ENCODE data around the gene DIP2C. TPM values are rescaled to one million over a fixed set of nuclear protein-coding genes. Genes with fewer than 3 reads are reported as not detected.
A peak's percentile ranks its signal among the peaks of the same experiment; 100 is the strongest.

Gene DIP2C
- total RNA-seq, 2 experiments from 2014 or later = 0.22 to 0.54 TPM

DNA sequence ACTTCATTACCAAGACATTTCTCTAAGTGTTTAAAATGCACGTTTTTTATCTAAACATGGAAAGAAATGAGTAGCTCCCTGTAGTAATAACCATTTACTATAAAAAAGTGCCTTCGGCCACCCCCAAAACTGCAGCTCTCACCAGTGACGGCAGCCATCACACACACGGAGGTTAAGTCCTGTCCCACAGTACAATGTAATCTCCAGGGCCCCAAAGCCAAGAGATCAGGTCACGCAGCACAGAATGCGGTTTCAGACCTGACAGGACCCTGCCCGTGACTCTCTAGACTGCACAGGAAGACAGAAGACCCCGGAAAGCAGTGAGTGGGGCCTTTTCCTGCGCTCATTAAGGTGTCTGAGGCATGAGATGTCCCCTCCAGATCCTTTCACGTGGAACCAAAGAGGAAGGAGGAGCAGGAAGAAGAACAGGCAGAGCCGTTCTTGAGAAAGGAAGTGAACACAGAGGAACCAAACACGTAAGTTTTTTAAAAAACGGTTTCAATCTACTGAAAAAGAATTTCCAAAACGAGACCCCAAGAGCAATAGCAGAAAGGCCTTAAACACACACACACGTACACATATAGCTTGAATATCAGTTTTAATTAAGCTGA is 428.5 kb downstream of the DIP2C start:
- H3K4me3 Mint-ChIP-seq = no peak overlapping the region
- no peak for DNase-seq
- no peaks in the 10 kb centered on the region for H3K27me3 Mint-ChIP-seq
- no peaks in the 10 kb centered on the region for H3K4me1 Mint-ChIP-seq
- H3K27ac Mint-ChIP-seq = no peak overlapping the region
- no peaks in the 10 kb centered on the region for H3K36me3 Mint-ChIP-seq
- no peaks in the 10 kb centered on the region for H3K9me3 Mint-ChIP-seq

DNA sequence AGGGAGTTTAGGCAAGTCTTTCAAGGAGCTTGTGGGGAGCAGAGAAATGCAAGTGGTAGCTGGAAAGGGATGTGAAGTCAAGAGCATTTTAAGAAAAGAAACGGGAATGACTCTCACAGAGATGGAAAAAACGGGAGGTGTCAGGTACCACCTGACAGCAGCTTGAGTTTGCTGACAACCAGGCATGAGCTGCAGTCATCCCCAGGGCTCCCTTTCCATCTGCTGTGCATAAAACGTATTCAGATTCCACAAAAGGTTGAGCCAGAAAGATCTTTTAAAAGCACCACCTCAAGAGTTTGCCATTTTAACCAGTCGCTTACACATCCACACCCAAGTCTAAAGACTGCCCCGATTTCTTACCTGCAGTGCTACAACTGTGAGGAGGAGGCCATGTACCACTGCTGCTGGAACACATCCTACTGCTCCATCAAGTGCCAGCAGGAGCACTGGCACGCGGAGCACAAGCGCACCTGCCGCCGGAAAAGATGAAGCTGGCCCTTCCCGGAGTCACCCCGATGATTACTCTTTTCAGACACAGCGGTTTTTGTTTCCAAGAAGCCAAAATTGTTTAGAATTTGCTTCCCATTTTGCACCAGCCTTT is 437.4 kb downstream of the DIP2C start:
- Mint-ChIP-seq H3K4me1 (no peaks in the 10 kb centered on the region), H3K9me3 (no peaks in the 10 kb centered on the region), H3K27ac (no peak overlapping the region), H3K4me3 (no peak overlapping the region), H3K27me3 (no peaks in the 10 kb centered on the region), H3K36me3 (peaks cover 24% of the 10 kb centered on the region)
- DNase-seq = no peak

DNA sequence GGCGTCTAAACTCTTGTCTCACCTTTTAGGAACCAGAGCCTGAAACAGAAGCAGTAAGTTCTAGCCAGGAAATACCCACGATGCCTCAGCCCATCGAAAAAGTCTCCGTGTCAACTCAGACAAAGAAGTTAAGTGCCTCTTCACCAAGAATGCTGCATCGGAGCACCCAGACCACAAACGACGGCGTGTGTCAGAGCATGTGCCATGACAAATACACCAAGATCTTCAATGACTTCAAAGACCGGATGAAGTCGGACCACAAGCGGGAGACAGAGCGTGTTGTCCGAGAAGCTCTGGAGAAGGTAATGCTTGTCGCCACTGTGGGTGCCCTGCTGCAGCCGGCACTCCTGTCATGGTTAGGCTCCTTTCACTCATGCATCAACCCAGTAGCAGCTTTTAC is 441.2 kb downstream of the DIP2C start:
- Mint-ChIP-seq H3K4me1 (no peaks in the 10 kb centered on the region), H3K36me3 (peaks cover 21% of the 10 kb centered on the region), H3K9me3 (no peaks in the 10 kb centered on the region), H3K27me3 (no peaks in the 10 kb centered on the region), H3K4me3 (no peak overlapping the region), H3K27ac (no peak overlapping the region)
- no peak for DNase-seq

DNA sequence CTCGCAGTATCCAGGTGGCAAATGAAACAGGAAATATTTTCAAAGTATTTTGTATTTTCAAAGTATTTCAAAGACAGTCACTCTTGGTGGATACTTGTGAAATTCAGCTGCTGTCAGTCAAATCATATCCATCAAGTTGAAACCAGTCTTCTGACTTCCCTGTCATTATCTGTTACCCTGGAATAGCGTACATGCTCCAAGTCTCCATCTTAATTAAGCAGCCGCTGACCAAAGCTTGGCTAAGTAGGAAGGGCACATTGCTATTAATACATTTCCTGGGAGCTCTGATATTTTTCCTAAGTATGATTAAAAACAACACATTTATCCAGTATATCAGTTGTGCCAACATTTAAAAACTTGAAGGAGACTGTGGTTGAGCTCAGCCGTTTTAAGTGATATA is 442.0 kb downstream of the DIP2C start:
- no peaks in the 10 kb centered on the region for H3K9me3 Mint-ChIP-seq
- DNase-seq = no peak
- peaks cover 21% of the 10 kb centered on the region for H3K36me3 Mint-ChIP-seq
- no peaks in the 10 kb centered on the region for H3K4me1 Mint-ChIP-seq
- H3K27ac Mint-ChIP-seq = no peak overlapping the region
- H3K4me3 Mint-ChIP-seq = no peak overlapping the region
- no peaks in the 10 kb centered on the region for H3K27me3 Mint-ChIP-seq

DNA sequence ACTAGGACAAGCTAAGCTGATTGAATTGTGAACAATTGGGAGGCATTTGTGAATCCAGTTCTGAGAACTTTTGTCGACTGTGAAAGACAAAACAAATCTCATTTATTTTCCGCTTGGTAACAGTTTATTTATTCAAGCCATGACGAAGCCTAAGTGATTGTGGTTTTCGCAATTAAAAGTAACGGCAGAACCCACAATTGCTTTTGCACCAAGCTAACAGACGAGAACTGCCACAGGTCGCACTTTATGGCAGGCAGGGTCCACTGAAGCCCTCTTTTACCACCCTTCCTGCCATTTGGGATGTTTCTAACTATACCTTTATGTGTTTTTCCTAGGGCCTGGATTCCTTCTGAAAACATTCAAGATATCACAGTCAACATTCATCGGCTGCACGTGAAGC is 443.0 kb downstream of the DIP2C start:
- no peaks in the 10 kb centered on the region for H3K27me3 Mint-ChIP-seq
- no peak for DNase-seq
- no peak overlapping the region for H3K27ac Mint-ChIP-seq
- no peak overlapping the region for H3K4me3 Mint-ChIP-seq
- no peaks in the 10 kb centered on the region for H3K4me1 Mint-ChIP-seq
- no peaks in the 10 kb centered on the region for H3K9me3 Mint-ChIP-seq
- peaks cover 14% of the 10 kb centered on the region for H3K36me3 Mint-ChIP-seq

DNA sequence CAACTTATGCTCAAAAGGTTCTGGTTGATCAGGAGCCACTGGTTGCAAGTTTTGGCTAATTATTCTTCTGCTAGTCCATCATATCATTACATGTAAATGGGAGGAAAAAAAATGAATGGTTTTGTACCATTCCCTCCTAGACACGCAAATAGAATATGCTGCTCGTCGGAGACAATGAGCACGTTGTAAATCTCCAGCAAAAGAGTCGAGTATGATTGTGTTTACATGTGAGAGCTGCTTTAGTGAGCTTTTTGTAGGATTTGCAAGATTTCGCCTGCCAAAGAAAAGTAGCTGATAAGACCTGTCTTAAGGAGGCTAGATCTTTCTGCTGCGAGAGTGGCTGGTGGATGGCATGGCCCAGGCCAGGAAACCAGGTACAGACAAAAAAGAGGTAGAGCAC is 445.2 kb downstream of the DIP2C start:
- no peaks in the 10 kb centered on the region for H3K9me3 Mint-ChIP-seq
- DNase-seq = no peak
- H3K4me1 Mint-ChIP-seq = no peaks in the 10 kb centered on the region
- H3K27ac Mint-ChIP-seq = no peak overlapping the region
- H3K27me3 Mint-ChIP-seq = no peaks in the 10 kb centered on the region
- H3K4me3 Mint-ChIP-seq = no peak overlapping the region
- peaks cover 8% of the 10 kb centered on the region for H3K36me3 Mint-ChIP-seq

DNA sequence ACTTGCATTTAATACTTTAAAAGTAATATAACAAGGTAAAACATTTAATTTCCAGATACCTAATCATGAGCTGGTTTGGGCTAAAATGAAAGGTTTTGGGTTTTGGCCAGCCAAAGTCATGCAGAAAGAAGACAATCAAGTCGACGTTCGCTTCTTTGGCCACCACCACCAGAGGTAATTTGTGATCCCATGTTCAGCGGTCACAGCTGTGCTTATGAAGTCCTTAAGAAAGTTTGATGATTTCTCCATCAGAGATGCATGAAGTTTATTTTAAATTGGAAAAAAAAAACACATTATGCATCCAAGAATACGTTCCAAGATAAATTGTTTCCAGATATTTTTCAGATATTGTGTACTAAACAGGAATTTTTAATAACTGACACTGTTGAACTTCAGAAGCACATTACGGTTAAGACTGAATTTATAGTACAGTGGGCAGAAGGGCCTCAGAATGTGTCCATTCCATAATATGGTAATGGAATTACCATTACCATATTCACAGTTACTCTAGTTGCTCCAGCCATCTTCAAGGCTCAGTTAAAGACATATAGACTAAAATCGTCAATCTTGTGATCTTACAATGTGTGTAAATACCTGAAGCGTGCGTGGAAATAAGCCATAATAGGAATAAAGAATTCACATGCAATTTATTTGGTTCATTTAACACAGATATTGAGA is 447.4 kb downstream of the DIP2C start:
- H3K4me1 Mint-ChIP-seq = no peaks in the 10 kb centered on the region
- no peak overlapping the region for H3K27ac Mint-ChIP-seq
- DNase-seq = no peak
- no peaks in the 10 kb centered on the region for H3K9me3 Mint-ChIP-seq
- no peaks in the 10 kb centered on the region for H3K27me3 Mint-ChIP-seq
- no peak overlapping the region for H3K4me3 Mint-ChIP-seq
- peaks cover 1% of the 10 kb centered on the region for H3K36me3 Mint-ChIP-seq

DNA sequence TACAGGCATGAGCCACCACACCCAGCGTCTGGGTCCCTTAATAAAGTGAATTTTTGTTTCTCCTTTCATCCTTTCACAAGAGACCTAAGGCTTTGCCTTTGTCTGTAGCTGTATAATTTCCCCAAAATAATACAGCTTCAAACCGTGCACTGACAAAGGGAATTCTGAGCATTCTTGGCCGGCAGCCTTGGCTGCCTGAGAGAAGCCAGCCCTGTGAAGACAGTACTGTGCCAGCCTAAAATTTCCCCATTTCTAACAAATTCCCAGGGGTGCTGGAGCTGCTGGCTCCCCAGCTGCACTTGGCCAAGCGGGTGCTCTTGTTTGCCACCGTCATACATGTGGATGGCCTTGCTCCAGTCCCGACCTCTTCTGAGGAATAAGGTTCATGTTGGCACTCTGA is 448.0 kb downstream of the DIP2C start:
- H3K27me3 Mint-ChIP-seq = no peaks in the 10 kb centered on the region
- no peaks in the 10 kb centered on the region for H3K36me3 Mint-ChIP-seq
- DNase-seq = no peak
- H3K4me1 Mint-ChIP-seq = no peaks in the 10 kb centered on the region
- no peak overlapping the region for H3K4me3 Mint-ChIP-seq
- no peak overlapping the region for H3K27ac Mint-ChIP-seq
- no peaks in the 10 kb centered on the region for H3K9me3 Mint-ChIP-seq

DNA sequence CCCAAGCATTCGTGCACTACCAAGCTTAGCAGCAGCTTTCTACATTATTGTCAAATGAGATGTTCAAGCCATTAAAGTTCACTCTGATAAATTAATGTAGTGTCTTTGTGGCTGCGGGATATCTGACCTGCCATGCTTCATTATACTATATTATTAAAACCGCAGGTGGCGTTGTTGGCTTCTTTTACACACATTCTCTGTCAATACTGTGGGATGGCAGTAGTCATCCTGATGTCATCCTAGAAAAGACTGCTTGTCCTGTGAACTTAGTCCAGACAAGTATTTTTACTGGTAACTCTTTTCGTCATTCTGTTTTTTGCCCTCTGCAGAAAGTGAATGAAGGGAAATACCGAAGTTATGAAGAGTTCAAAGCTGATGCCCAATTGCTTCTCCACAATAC is 450.4 kb downstream of the DIP2C start:
- Mint-ChIP-seq H3K36me3 (peaks cover 2% of the 10 kb centered on the region), H3K4me1 (peaks cover 2% of the 10 kb centered on the region), H3K9me3 (no peaks in the 10 kb centered on the region), H3K27me3 (no peaks in the 10 kb centered on the region), H3K27ac (no peak overlapping the region), H3K4me3 (no peak overlapping the region)
- no peak for DNase-seq

DNA sequence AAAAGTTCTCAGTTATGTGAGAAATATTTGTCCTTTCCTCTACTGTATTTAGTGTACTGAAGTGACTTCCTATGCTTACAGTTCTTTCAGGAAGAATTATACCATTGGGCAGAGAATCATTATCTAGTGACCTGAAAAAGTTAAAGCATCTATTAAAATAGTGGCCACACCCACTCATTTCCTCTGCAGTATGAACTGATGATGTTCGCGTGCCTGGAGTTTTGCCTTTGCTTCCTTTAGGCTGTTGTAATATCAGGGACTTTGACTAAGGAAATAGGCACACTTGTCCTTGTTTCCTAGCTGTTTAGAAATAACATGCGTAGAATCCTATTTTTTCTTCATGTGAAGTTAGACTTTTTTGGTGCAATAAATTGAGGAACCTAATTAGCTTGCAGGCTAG is 453.6 kb downstream of the DIP2C start:
- Mint-ChIP-seq H3K4me3 (no peak overlapping the region), H3K36me3 (peaks cover 2% of the 10 kb centered on the region), H3K27ac (no peak overlapping the region), H3K27me3 (no peaks in the 10 kb centered on the region), H3K9me3 (no peaks in the 10 kb centered on the region), H3K4me1 (peaks cover 3% of the 10 kb centered on the region)
- no peak for DNase-seq

DNA sequence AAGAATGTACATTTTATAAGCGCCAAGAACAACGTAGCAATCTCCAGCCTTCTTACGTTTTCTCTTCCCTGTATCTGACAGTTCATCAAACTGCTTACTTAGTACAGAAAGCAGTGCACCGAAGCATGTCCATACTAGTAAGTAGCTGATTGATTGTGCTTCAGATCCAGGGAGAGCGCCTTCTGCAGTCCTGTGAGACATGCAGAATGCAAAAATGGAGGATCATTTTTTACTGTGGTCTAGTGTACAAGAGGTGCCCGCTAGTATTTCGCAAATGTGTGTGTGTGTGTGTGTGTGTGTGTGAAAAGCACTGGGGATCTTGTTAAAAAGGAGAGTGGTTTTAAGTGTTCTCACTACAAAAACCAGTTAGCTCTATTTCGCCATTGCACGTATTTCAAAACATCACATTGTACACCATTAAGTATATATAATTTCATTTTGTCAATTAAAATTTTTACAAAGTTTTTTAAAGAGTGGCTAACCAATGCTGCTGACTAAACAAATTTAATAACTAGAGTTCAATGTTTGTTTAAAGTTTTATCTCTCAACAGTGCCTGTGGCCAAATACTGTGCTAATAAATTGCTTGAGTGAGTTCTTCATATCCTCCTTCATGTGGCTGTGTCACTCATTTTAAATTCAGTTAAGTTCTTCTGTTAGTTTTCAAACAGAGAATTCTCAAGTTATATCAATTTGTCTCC is 454.6 kb downstream of the DIP2C start:
- Mint-ChIP-seq H3K27me3 (no peaks in the 10 kb centered on the region), H3K36me3 (peaks cover 2% of the 10 kb centered on the region), H3K4me1 (peaks cover 3% of the 10 kb centered on the region), H3K4me3 (no peak overlapping the region), H3K27ac (no peak overlapping the region), H3K9me3 (no peaks in the 10 kb centered on the region)
- DNase-seq = no peak

DNA sequence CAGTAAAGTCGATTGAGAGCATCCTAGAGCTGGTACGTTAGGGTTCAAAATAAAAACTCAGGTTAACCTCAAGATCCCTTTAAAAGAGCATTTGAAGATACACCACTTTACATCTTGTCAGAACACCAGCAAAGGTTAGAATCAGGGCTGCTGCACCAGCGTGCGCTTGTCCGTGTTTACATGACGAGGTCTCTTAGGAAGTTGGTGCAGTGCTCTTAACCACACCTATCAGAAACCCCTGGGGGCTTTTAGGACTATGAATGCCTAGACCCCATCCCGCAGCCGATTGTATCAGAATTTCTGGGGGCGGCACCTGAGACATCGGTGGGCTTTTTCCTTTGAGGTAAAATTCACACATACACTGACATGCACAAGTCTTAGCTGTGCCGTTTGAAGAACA is 456.6 kb downstream of the DIP2C start:
- no peak for DNase-seq
- H3K36me3 Mint-ChIP-seq = peaks cover 2% of the 10 kb centered on the region
- H3K27me3 Mint-ChIP-seq = no peaks in the 10 kb centered on the region
- H3K9me3 Mint-ChIP-seq = no peaks in the 10 kb centered on the region
- no peak overlapping the region for H3K27ac Mint-ChIP-seq
- H3K4me3 Mint-ChIP-seq = no peak overlapping the region
- peaks cover 10% of the 10 kb centered on the region for H3K4me1 Mint-ChIP-seq

DNA sequence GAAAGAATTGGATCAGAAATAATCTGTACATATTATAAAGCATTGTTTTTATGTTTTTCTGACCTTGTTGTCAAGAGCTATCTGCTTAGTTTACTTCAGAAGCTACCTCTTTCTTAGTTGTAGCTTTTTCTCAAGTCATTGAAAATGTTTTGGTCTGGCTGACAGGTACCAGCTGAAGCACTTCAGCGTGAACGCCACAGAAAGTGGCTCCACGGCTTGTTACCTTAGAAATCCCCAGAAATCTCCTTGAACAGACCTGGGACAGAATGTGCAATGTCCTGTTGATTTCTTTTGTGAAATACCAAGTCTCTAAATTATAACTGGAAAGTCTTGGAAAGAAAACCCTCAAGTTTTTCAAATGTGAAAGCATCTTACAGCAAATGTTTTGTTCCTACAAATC is 457.4 kb downstream of the DIP2C start:
- no peak for DNase-seq
- Mint-ChIP-seq H3K9me3 (no peaks in the 10 kb centered on the region), H3K27ac (no peak overlapping the region), H3K4me3 (no peak overlapping the region), H3K4me1 (peaks cover 13% of the 10 kb centered on the region), H3K27me3 (no peaks in the 10 kb centered on the region), H3K36me3 (peaks cover 2% of the 10 kb centered on the region)

DNA sequence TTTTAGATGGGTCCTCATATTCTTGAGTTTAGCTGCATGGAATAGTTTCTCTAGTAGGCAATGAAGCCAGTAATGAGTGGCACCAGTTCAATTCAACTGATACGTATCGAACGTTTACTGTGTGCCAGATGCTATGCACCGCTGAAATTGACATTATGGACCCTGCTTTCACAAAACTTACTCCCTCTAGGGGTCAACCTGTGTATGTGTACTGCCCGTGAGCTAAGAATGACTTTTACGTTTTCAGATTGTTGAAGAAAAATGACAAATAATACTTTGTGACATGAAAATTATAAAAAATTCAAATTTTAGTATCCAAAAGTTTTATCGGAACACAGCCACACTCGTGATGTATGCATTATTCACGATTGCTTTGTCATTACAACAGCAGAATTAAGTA is 458.7 kb downstream of the DIP2C start:
- Mint-ChIP-seq H3K4me3 (no peak overlapping the region), H3K36me3 (peaks cover 2% of the 10 kb centered on the region), H3K4me1 (peaks cover 13% of the 10 kb centered on the region), H3K27me3 (no peaks in the 10 kb centered on the region), H3K9me3 (no peaks in the 10 kb centered on the region), H3K27ac (no peak overlapping the region)
- no peak for DNase-seq

DNA sequence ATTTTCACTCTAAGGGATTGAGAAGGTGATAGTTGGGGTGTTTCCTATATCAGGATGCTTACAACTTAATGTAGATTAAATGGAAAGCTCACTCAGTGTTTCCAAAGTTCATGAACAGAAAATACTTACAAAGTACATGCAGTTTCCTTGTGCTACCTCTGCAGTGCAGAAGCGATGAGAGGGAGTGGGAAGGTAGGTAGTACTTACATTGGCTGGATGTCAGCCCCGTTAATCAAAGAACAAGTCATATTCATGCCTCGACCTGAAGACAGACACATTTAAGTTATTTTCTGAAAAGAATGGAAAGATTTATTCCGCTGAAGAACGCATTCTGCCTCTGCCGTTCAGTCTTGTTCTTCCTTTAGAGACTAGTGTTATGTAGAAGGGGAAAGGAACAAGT is 461.1 kb downstream of the DIP2C start:
- Mint-ChIP-seq H3K4me3 (no peak overlapping the region), H3K27ac (peak overlapping the region; percentile 21)

More for the DNA sequence above, 461.1 kb downstream of the DIP2C start:
- no peaks in the 10 kb centered on the region for H3K9me3 Mint-ChIP-seq
- peaks cover 14% of the 10 kb centered on the region for H3K4me1 Mint-ChIP-seq
- H3K27me3 Mint-ChIP-seq = no peaks in the 10 kb centered on the region
- peaks cover under 1% of the 10 kb centered on the region for H3K36me3 Mint-ChIP-seq
- DNase-seq = no peak
